Measurements from ENCODE around the gene USP33.
"Not testable (repeated sequence)": the region's sequence is repeated elsewhere in the genome, so short reads cannot be mapped to it uniquely, and the experiment has no call there.

Gene USP33

GRCh38 chr1:77739235-77739634 is 20.4 kb downstream of the USP33 start:
- DNase-seq (ENCODE audit: low read depth in 2 of 2) = no peak

DNA sequence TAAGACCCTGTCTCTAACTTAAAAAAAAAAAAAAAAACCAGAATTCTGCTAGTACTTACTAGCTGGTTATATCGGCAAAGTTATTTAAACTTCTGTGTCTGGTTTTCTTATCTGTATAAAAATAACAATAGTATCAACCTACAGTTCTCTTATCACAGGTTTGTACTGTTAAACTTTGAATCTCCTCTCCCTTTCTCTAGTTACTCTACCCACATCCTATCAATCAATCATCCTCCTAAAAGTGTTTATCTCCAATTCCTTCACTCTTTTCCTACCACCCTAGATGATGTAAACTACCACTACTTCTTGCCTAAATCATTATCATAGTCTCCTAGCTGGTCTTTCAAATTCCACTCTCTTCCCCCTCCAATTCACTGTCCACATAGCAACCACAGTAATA is 27.6 kb downstream of the USP33 start:
- DNase-seq (ENCODE audit: low read depth in 2 of 2) = no peak

DNA sequence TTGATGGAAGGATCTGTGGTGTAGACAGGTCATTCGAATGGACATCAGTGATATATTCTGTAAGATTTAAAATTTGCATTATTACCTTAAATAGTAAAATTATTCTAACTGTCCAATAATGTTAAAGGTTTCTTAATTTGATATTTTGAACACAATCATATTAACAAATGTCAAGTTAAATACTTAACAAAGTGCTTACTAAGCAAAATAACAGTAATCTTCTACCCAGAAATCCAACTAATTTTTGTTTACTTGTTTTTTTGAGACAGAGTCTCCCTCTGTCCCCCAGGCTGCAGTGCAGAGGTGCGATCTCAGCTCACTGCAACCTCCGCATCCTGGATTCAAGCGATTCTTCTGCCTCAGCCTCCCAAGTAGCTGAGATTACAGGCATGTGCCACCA is 33.9 kb downstream of the USP33 start:
- DNase-seq (ENCODE audit: low read depth in 2 of 2) = no peak

GRCh38 chr1:77718181-77718580 is 41.5 kb downstream of the USP33 start:
- DNase-seq (ENCODE audit: low read depth in 2 of 2) = no peak

DNA sequence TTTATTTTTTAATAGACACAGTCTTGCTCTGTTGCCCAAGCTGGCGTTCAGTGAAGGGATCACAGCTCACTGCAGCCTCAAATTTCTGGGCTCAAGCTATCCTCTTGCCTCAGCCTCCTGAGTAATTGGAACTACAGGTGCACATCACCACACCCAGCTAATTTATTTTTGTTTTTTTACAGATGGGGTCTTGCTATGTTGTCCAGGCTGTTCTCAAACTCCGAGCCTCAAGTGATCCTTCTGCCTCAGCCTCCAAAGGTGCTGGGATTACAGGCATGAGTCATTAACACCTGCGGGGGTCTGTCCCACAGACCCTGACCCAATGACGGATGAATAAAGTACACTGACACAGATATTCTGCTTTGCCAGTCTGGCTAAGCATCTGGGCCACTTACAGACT is 43.6 kb downstream of the USP33 start:
- DNase-seq (ENCODE audit: low read depth in 2 of 2) = no peak

- DNase-seq (ENCODE audit: low read depth in 2 of 2) = no peak
These were observed 49.9 kb downstream of the USP33 start for GRCh38 chr1:77709727-77710126.

DNA sequence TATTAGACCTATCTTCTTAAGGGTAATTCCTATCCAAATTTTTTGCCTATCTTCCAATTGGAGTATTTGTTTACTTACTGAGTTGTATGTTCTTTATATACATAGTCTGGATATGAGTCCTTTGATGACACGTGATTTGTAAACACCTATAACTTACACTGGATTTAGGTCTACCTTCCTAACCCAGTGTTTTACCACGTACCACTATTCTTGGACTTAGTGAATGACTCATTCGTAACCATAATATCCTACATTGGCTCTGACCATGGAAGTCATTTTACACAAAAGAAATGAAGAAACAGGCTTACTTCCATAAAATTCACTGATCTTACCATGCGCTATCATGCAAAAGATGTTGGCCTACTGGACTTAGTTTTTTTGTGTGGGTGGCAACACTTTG is 53.3 kb downstream of the USP33 start:
- no peak for DNase-seq (ENCODE audit: low read depth in 2 of 2)

- DNase-seq (ENCODE audit: low read depth in 2 of 2) = no peak
These were observed 54.9 kb downstream of the USP33 start for GRCh38 chr1:77704736-77705135.

GRCh38 chr1:77699673-77700072 is 60.0 kb downstream of the USP33 start:
- DNase-seq (ENCODE audit: low read depth in 2 of 2) = not testable (repeated sequence)

GRCh38 chr1:77697441-77697840 is 62.2 kb downstream of the USP33 start:
- DNase-seq (ENCODE audit: low read depth in 2 of 2) = no peak

GRCh38 chr1:77688939-77689338 is 70.7 kb downstream of the USP33 start:
- DNase-seq (ENCODE audit: low read depth in 2 of 2) = no peak

GRCh38 chr1:77687519-77687906 is 72.1 kb downstream of the USP33 start:
- DNase-seq (ENCODE audit: low read depth in 2 of 2) = no peak

GRCh38 chr1:77686796-77687518 is 72.7 kb downstream of the USP33 start:
- DNase-seq (ENCODE audit: low read depth in 2 of 2) = no peak

GRCh38 chr1:77683160-77684148 is 76.2 kb downstream of the USP33 start:
- peak; percentile 81 to 88 for DNase-seq (ENCODE audit: low read depth in 2 of 2)

- peak; percentile 74 to 87 for DNase-seq (ENCODE audit: low read depth in 2 of 2)
These were observed 77.0 kb downstream of the USP33 start, which contains the start of gene ZZZ3 for GRCh38 chr1:77682460-77683159. ZZZ3 (minus strand) TSS chr1:77682658; CDS start chr1:77633354, 49,304 bp downstream.

DNA sequence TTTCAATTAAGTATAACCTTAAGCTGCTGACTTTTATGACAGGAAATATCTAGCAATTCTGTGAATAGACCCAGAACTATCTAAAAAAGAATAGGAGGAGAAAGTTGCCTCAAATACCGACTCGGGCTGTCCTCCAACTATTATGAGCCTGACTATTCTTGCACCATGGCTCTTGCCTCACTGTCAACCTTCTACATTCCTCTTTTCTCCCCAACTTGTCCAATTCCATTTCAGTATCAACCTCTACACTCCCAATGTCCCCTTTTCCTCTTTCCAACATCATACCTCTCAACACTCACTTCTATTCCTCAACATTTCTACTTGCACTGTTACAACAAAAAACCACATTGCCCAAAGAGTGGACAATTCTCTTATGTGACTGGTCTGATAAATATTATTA is 79.5 kb downstream of the USP33 start:
- no peak for DNase-seq (ENCODE audit: low read depth in 2 of 2)

DNA sequence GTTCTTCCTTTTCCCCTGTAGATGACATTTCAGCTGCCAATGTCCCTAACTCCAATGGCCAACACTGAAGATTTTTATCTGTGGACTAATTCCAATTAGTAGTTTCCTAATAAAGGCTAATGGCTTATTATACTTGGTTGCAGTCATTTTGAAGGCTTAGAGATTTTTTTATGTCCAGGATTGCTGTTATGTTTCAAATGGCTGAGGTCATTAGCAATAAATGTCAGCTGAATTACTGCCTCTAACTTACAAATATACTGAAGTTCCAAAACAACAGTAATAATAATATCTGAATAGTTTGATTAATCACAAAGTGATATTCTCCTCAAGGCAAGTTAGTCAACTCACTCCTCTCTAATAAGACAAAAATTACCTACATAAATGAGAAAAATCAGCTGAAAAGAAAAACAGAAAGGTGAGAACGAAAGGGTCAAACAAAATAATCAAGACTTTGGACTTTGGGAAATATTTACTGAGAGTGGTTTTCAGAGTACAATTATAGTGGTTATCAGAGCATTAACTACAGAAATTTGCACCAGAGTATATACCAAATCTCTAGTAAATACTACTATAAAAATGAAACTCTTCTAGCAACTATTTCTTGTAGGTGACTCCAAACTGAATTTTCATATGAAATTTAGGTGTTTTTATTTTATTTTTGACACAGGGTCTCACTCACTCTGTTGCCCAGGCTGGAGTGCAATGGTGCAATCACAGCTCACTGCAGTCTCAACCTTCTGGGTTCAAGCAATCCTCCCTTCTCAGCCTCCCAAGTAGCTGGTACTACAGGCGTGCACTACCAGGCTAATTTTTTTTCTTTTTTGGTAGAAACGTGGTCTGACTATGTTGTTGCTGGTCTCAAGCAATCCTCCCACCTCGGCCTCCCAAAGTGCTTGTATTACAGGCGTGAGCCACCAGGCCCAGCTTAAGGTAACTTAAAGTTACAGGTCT is 80.7 kb downstream of the USP33 start:
- DNase-seq (ENCODE audit: low read depth in 2 of 2) = no peak

- not testable (repeated sequence) for DNase-seq (ENCODE audit: low read depth in 2 of 2)
These were observed 84.8 kb downstream of the USP33 start for GRCh38 chr1:77674807-77675206.

DNA sequence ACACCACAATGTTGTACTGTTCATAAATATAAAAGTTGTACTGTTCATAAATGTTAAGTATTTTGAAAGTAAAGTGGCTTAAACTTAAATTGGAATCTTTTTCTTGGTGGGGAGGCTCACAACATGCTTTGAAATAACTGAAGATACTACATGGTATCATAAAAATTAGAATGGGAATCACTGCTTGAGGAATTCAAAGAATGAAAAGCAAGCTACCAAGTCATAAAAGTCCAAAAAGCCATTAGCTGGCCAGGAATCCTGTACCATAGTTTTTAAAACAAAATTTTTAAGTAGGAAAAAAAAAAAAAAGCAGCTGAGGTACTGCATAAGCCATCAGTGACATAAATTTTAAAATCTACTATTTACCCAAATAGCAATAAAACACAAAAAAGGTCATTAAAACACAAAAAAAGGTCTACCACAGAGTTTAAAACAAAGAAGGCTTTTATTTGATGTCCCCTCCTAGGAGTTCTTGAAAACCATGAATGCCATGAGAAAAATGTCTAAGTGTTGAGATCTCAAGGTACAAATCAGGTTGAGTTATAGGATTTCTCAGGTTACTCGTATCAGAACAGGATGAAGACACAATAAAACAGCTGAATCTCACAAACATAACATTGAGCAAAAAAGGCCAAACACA is 85.8 kb downstream of the USP33 start:
- DNase-seq (ENCODE audit: low read depth in 2 of 2) = no peak

DNA sequence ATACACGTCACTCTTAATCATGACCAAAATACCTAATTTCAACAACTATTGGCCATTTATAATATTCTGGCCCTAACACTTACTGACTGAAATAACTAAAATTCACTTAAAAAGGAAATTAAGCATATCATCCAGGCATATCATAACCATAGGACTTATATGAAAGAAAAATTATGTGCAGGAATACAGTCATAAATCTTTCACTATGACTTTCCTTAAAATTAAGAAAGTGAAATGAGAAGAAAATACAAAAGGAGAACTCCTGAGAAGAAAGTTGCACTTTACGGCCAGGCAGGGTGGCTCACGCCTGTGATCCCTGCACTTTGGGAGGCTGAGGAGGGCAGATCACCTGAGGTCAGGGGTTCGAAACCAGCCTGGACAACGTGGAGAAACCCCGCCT is 86.6 kb downstream of the USP33 start:
- DNase-seq (ENCODE audit: low read depth in 2 of 2) = no peak

DNA sequence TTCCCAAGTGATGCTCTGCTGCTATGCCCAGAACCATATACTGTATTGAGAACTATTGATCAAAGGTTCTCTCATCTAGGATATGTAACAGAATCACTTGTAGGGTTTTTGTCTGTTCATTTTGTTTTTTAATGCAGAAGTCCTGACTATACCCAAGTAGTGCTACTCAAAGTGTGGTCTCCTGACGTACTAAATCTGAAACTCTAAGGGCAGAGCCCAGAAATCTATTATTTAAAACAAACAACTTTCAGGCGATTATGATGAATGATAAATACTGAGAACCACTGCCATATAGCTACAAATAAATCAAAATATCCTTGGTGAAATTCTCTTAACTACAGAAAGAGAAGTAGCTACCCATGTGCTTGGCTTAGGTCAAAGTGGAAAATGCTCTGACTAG is 87.3 kb downstream of the USP33 start:
- DNase-seq (ENCODE audit: low read depth in 2 of 2) = no peak
